Neural progenitor cell (in vitro differentiated cells): ENCODE data around the gene PLCB1. TPM values are rescaled to one million over a fixed set of nuclear protein-coding genes. Genes with fewer than 3 reads are reported as not detected.

ENCODE experiments used
- DNase-seq: peaks from one replicate; pipeline ENCODE4 v3.0.0-alpha.2; 2016; ENCODE audit warnings: low spot score
- H2AFZ ChIP-seq: fragments of 200-600 bp; sonication (generic); replicated peaks from 2 replicates; pipeline ENCODE4 v1.6.1; 2016; ENCODE audit warnings: antibody characterized with exemption
- H3F3A ChIP-seq: fragments of 200-600 bp; sonication (generic); 2 replicates; pipeline ENCODE4 v1.6.1; 2016; ENCODE audit warnings: antibody characterized with exemption, low read depth
- H3K27ac ChIP-seq: fragments of 200-600 bp; sonication (generic); 2 replicates; pipeline ENCODE4 v1.5.1; 2016; ENCODE audit warnings: mild to moderate bottlenecking
- H3K27me3 ChIP-seq: fragments of 200-600 bp; sonication (generic); 2 replicates; pipeline ENCODE4 v1.6.1; 2016; ENCODE audit warnings: mild to moderate bottlenecking, moderate library complexity
- H3K36me3 ChIP-seq: fragments of 200-600 bp; sonication (generic); 2 replicates; pipeline ENCODE4 v1.5.1; 2016
- H3K4me1 ChIP-seq: fragments of 200-600 bp; sonication (generic); 2 replicates; pipeline ENCODE4 v1.6.1; 2016; ENCODE audit warnings: mixed run types
- H3K4me2 ChIP-seq: fragments of 200-600 bp; sonication (generic); 2 replicates; pipeline ENCODE4 v1.6.1; 2016
- H3K4me3 ChIP-seq: fragments of 200-600 bp; sonication (generic); 2 replicates; pipeline ENCODE4 v1.5.1; 2016
- H3K79me2 ChIP-seq: fragments of 200-600 bp; sonication (generic); 2 replicates; pipeline ENCODE4 v1.6.1; 2016; ENCODE audit warnings: low read depth
- H3K9ac ChIP-seq: fragments of 200-600 bp; sonication (generic); 2 replicates; pipeline ENCODE4 v1.6.1; 2016
- H3K9me3 ChIP-seq: fragments of 200-600 bp; sonication (generic); 2 replicates; pipeline ENCODE4 v1.5.1; 2016; ENCODE audit warnings: low read depth
- H4K20me1 ChIP-seq: fragments of 200-600 bp; sonication (generic); 2 replicates; pipeline ENCODE4 v1.6.1; 2016; ENCODE audit warnings: low read depth
- H3K27ac Mint-ChIP-seq: 3 replicates; pipeline ENCODE4 v1.8.0; 2021; ENCODE audit warnings: mixed read lengths
- H3K27me3 Mint-ChIP-seq: 2 replicates; pipeline ENCODE4 v1.8.0; 2022; ENCODE audit warnings: low read depth, mild to moderate bottlenecking, inconsistent platforms, moderate library complexity, mixed read lengths; ENCODE audit not compliant: insufficient read depth
- H3K36me3 Mint-ChIP-seq: 3 replicates; pipeline ENCODE4 v1.8.0; 2021; ENCODE audit warnings: mixed read lengths
- H3K4me1 Mint-ChIP-seq: 3 replicates; pipeline ENCODE4 v1.8.0; 2021; ENCODE audit warnings: mixed read lengths
- H3K4me3 Mint-ChIP-seq: 3 replicates; pipeline ENCODE4 v1.8.0; 2021; ENCODE audit warnings: mild to moderate bottlenecking, moderate library complexity, mixed read lengths
- H3K9me3 Mint-ChIP-seq: 3 replicates; pipeline ENCODE4 v1.8.0; 2020; ENCODE audit warnings: mixed read lengths
- CTCF ChIP-seq: fragments of 200-600 bp; sonication (generic); IDR thresholded peaks from 2 replicates; pipeline ENCODE4 v1.5.1; 2017; ENCODE audit warnings: antibody characterized with exemption, mild to moderate bottlenecking
- EZH2 ChIP-seq: fragments of 200-600 bp; sonication (generic); IDR thresholded peaks from 2 replicates; pipeline ENCODE4 v1.6.1; 2017; ENCODE audit warnings: antibody characterized with exemption, mild to moderate bottlenecking, moderate library complexity
- EZH2phosphoT487 ChIP-seq: fragments of 200-600 bp; sonication (generic); IDR thresholded peaks from 2 replicates; pipeline ENCODE4 v1.6.1; 2017; ENCODE audit warnings: antibody characterized with exemption
- total RNA-seq: library from RNA; depleted of rRNA; stranded (reverse); fragments of >200 nt; gene quantifications from 2 replicates; pipeline ENCODE4 v1.2.3, GENCODE V29; 2015; ENCODE audit warnings: low replicate concordance

PLCB1 gene
- total RNA-seq, 1 donor from 2014 or later, result 30.2 TPM

DNA sequence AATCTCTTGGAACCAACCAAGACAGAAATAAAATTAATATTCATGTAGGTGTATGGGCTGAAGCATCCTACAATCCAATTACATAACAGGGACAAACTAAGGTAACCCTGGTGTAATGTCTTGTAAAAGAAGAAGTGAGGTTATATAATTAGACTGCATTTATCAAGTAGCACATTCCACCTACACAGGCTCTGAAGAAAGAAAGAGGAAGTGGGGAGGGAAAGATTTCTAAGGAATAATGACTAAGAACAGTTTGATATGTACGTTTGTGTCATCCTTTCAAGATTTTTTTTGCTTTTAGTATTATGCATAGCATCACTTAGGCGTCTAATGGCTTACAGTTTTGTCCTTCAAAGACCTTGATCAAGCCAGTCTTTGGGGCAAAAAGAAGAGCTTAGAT, 139.7 kb downstream of the PLCB1 start:
- peaks cover 4% of the 10 kb centered on the region for H3K9me3 Mint-ChIP-seq
- no peaks in the 10 kb centered on the region for H3K27me3 ChIP-seq
- no peaks in the 10 kb centered on the region for H3K79me2 ChIP-seq
- no peak overlapping the region for H3K4me3 Mint-ChIP-seq
- no peak overlapping the region for H3K27ac ChIP-seq
- no peak overlapping the region for H3K4me2 ChIP-seq
- TF ChIP-seq EZH2phosphoT487 (no peak), CTCF (no peak), EZH2 (no peak)
- no peaks in the 10 kb centered on the region for H3K4me1 ChIP-seq
- no peak overlapping the region for H3K27ac Mint-ChIP-seq
- H3F3A ChIP-seq, result no peaks in the 10 kb centered on the region
- no peak overlapping the region for H3K4me3 ChIP-seq
- H4K20me1 ChIP-seq, result no peaks in the 10 kb centered on the region
- no peaks in the 10 kb centered on the region for H3K36me3 ChIP-seq
- peaks cover 3% of the 10 kb centered on the region for H3K27me3 Mint-ChIP-seq
- peaks cover 18% of the 10 kb centered on the region for H3K4me1 Mint-ChIP-seq
- no peaks in the 10 kb centered on the region for H3K36me3 Mint-ChIP-seq
- no peak overlapping the region for H2AFZ ChIP-seq
- DNase-seq, result no peak
- no peak overlapping the region for H3K9ac ChIP-seq
- no peaks in the 10 kb centered on the region for H3K9me3 ChIP-seq

DNA sequence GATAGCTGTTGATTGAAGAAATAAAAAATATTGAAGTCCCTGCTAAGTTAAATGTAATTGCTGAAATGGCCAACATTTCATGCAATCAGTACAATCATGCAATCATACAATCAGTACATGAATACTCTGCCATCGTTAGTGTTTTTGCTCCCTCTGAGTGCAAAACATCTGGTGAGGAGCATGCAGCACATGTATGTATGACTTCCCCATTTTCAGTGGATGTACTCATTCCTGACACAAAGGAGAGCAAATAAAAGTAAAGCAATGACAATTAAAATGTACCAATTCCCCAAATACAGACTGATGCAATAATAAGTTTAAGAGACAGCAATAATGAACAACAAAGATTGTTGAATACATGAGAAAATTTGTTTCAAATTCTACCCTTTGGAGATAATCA, 140.7 kb downstream of the PLCB1 start:
- Histone ChIP-seq H2AFZ (no peak overlapping the region), H3K79me2 (no peaks in the 10 kb centered on the region), H3K4me1 (no peaks in the 10 kb centered on the region), H3K27me3 (no peaks in the 10 kb centered on the region), H3K4me2 (no peak overlapping the region), H3K9ac (no peak overlapping the region), H4K20me1 (no peaks in the 10 kb centered on the region), H3K9me3 (no peaks in the 10 kb centered on the region), H3K27ac (no peak overlapping the region), H3K4me3 (no peak overlapping the region), H3F3A (no peaks in the 10 kb centered on the region), H3K36me3 (no peaks in the 10 kb centered on the region)
- TF ChIP-seq CTCF (no peak), EZH2phosphoT487 (no peak), EZH2 (no peak)
- H3K36me3 Mint-ChIP-seq, result no peaks in the 10 kb centered on the region
- H3K27me3 Mint-ChIP-seq, result no peaks in the 10 kb centered on the region
- H3K4me1 Mint-ChIP-seq, result peaks cover 18% of the 10 kb centered on the region
- H3K9me3 Mint-ChIP-seq, result peaks cover 2% of the 10 kb centered on the region
- H3K27ac Mint-ChIP-seq, result no peak overlapping the region
- no peak for DNase-seq
- no peak overlapping the region for H3K4me3 Mint-ChIP-seq

DNA sequence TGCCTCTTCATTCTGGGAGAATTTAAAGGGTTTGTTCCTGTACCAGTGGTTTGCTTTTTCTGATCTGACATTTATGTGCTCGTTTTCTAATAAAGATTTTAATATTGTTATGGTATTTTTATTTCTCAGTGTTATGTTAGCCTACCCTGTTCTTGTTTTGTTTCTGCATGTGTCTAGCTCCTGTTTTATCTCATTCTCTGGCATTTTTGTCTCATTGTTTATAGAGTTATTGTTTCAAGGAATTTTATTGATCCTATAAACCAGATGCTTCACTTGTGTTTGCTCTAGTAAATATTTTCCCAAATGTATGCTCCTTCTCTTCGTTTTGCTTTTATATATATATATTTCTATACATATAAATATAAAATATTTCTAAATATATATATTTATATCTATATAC, 152.8 kb downstream of the PLCB1 start:
- Histone ChIP-seq H3K79me2 (no peaks in the 10 kb centered on the region), H3K27me3 (no peaks in the 10 kb centered on the region), H3K4me3 (no peak overlapping the region), H3F3A (no peaks in the 10 kb centered on the region), H3K9ac (no peak overlapping the region), H4K20me1 (no peaks in the 10 kb centered on the region), H3K36me3 (no peaks in the 10 kb centered on the region), H2AFZ (no peak overlapping the region), H3K27ac (no peak overlapping the region), H3K4me2 (no peak overlapping the region), H3K9me3 (no peaks in the 10 kb centered on the region), H3K4me1 (peaks cover 4% of the 10 kb centered on the region)
- TF ChIP-seq EZH2phosphoT487, result no peak
- no peak for TF ChIP-seq CTCF
- TF ChIP-seq EZH2, result no peak
- H3K4me1 Mint-ChIP-seq, result peaks cover 6% of the 10 kb centered on the region
- H3K36me3 Mint-ChIP-seq, result peaks cover 4% of the 10 kb centered on the region
- H3K4me3 Mint-ChIP-seq, result no peak overlapping the region
- no peaks in the 10 kb centered on the region for H3K9me3 Mint-ChIP-seq
- DNase-seq, result no peak
- no peaks in the 10 kb centered on the region for H3K27me3 Mint-ChIP-seq
- no peak overlapping the region for H3K27ac Mint-ChIP-seq

- H3K4me2 ChIP-seq, result no peak overlapping the region
- H3K9ac ChIP-seq, result no peak overlapping the region
- Mint-ChIP-seq H3K9me3 (no peaks in the 10 kb centered on the region), H3K27ac (no peak overlapping the region), H3K4me1 (peaks cover 6% of the 10 kb centered on the region), H3K4me3 (no peak overlapping the region), H3K36me3 (peaks cover 4% of the 10 kb centered on the region), H3K27me3 (no peaks in the 10 kb centered on the region)
- H3K36me3 ChIP-seq, result no peaks in the 10 kb centered on the region
- H3F3A ChIP-seq, result no peaks in the 10 kb centered on the region
- H2AFZ ChIP-seq, result no peak overlapping the region
- TF ChIP-seq EZH2 (no peak), EZH2phosphoT487 (no peak), CTCF (no peak)
- H3K4me1 ChIP-seq, result peaks cover 4% of the 10 kb centered on the region
- H3K27me3 ChIP-seq, result no peaks in the 10 kb centered on the region
- no peaks in the 10 kb centered on the region for H3K79me2 ChIP-seq
- H3K27ac ChIP-seq, result no peak overlapping the region
- no peak for DNase-seq
- H3K4me3 ChIP-seq, result no peak overlapping the region
- no peaks in the 10 kb centered on the region for H4K20me1 ChIP-seq
- no peaks in the 10 kb centered on the region for H3K9me3 ChIP-seq
Observed at GRCh38 chr20:8287340-8287739, 155.3 kb downstream of the PLCB1 start.
